Hepatocyte (in vitro differentiated cells): ENCODE results near the gene C2CD4A.

Experiments
- EZH2 ChIP-seq: fragments of 200-600 bp; sonication (generic); IDR thresholded peaks from 2 replicates; pipeline ENCODE4 v1.6.1; 2016; ENCODE audit warnings: antibody characterized with exemption, mild to moderate bottlenecking, borderline replicate concordance
- EZH2phosphoT487 ChIP-seq: fragments of 200-600 bp; sonication (generic); IDR thresholded peaks from one replicate; pipeline ENCODE4 v1.6.1; 2018; ENCODE audit warnings: antibody characterized with exemption, mild to moderate bottlenecking, low read depth, moderate library complexity; ENCODE audit not compliant: unreplicated experiment, severe bottlenecking
- TF ChIP-seq, protein P1 (sequence below): fragments of 200-600 bp; sonication (generic); IDR thresholded peaks from 2 replicates; pipeline ENCODE4 v1.5.1; 2016; ENCODE audit warnings: antibody characterized with exemption, mild to moderate bottlenecking; ENCODE audit not compliant: poor library complexity

- TF ChIP-seq, protein P1, sequence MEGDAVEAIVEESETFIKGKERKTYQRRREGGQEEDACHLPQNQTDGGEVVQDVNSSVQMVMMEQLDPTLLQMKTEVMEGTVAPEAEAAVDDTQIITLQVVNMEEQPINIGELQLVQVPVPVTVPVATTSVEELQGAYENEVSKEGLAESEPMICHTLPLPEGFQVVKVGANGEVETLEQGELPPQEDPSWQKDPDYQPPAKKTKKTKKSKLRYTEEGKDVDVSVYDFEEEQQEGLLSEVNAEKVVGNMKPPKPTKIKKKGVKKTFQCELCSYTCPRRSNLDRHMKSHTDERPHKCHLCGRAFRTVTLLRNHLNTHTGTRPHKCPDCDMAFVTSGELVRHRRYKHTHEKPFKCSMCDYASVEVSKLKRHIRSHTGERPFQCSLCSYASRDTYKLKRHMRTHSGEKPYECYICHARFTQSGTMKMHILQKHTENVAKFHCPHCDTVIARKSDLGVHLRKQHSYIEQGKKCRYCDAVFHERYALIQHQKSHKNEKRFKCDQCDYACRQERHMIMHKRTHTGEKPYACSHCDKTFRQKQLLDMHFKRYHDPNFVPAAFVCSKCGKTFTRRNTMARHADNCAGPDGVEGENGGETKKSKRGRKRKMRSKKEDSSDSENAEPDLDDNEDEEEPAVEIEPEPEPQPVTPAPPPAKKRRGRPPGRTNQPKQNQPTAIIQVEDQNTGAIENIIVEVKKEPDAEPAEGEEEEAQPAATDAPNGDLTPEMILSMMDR = no peak
- TF ChIP-seq EZH2 = no peak
- TF ChIP-seq EZH2phosphoT487 = no peak
Measured at GRCh38 chr15:62057341-62057980, 9.3 kb upstream of the C2CD4A start.
